H9 (cell line): Measurements from ENCODE around the gene JARID2. TPM values are rescaled to one million over a fixed set of nuclear protein-coding genes. Genes with fewer than 3 reads are reported as not detected.

ENCODE experiments used
- DNase-seq: peaks from one replicate; pipeline ENCODE4 v3.0.0-alpha.2; 2017
- H2AFZ ChIP-seq: one replicate; pipeline ENCODE4 v1.6.1; 2013; ENCODE audit warnings: mild to moderate bottlenecking, low read length, control low read depth, moderate library complexity
- H2AK5ac ChIP-seq: 2 replicates; pipeline ENCODE4 v1.6.1; 2013; ENCODE audit warnings: low read length, control low read depth, mixed read lengths; ENCODE audit not compliant: insufficient read length
- H2BK120ac ChIP-seq: one replicate; pipeline ENCODE4 v1.6.1; 2013; ENCODE audit warnings: low read depth, mild to moderate bottlenecking, low read length, control low read depth, inconsistent platforms; ENCODE audit not compliant: poor library complexity, severe bottlenecking
- H2BK12ac ChIP-seq: 2 replicates; pipeline ENCODE4 v1.6.1; 2013; ENCODE audit warnings: low read length, control low read depth, mixed read lengths, low read depth; ENCODE audit not compliant: insufficient read length
- H2BK15ac ChIP-seq: 2 replicates; pipeline ENCODE4 v1.6.1; 2013; ENCODE audit warnings: low read depth, low read length, control low read depth
- H2BK20ac ChIP-seq: one replicate; pipeline ENCODE4 v1.6.1; 2013; ENCODE audit warnings: low read depth, mild to moderate bottlenecking, low read length, control low read depth, inconsistent platforms; ENCODE audit not compliant: poor library complexity, severe bottlenecking
- H2BK5ac ChIP-seq: 2 replicates; pipeline ENCODE4 v1.6.1; 2013; ENCODE audit warnings: low read length, control low read depth, mixed read lengths; ENCODE audit not compliant: insufficient read length
- H3K14ac ChIP-seq: 2 replicates; pipeline ENCODE4 v1.6.1; 2013; ENCODE audit warnings: low read length, control low read depth; ENCODE audit not compliant: insufficient read depth
- H3K18ac ChIP-seq: 2 replicates; pipeline ENCODE4 v1.6.1; 2013; ENCODE audit warnings: low read depth, mild to moderate bottlenecking, mixed read lengths, low read length, control low read depth; ENCODE audit not compliant: insufficient read length
- H3K23ac ChIP-seq: 2 replicates; pipeline ENCODE4 v1.6.1; 2013; ENCODE audit warnings: low read length, control low read depth, mixed read lengths, low read depth; ENCODE audit not compliant: insufficient read length
- H3K23me2 ChIP-seq: 2 replicates; pipeline ENCODE4 v1.6.1; 2013; ENCODE audit warnings: low read depth, mild to moderate bottlenecking, mixed read lengths, low read length, control low read depth; ENCODE audit not compliant: insufficient read length, poor library complexity, severe bottlenecking
- H3K27ac ChIP-seq: 2 replicates; pipeline ENCODE4 v1.5.1; 2013; ENCODE audit warnings: low read length, control low read depth, mixed read lengths, low read depth; ENCODE audit not compliant: insufficient read length
- H3K27me3 ChIP-seq: 2 replicates; pipeline ENCODE4 v1.6.1; 2013; ENCODE audit warnings: low read length, control low read depth, inconsistent platforms; ENCODE audit not compliant: insufficient read depth
- H3K4ac ChIP-seq: 2 replicates; pipeline ENCODE4 v1.6.1; 2013; ENCODE audit warnings: low read depth, mild to moderate bottlenecking, control low read depth, inconsistent platforms, low read length, moderate library complexity
- H3K4me1 ChIP-seq: 2 replicates; pipeline ENCODE4 v1.6.1; 2013; ENCODE audit warnings: low read length, control low read depth, inconsistent platforms; ENCODE audit not compliant: insufficient read depth
- H3K4me2 ChIP-seq: 2 replicates; pipeline ENCODE4 v1.6.1; 2013; ENCODE audit warnings: low read length, control low read depth, mixed read lengths; ENCODE audit not compliant: insufficient read length, insufficient read depth
- H3K56ac ChIP-seq: 2 replicates; pipeline ENCODE4 v1.6.1; 2013; ENCODE audit warnings: low read depth, mild to moderate bottlenecking, mixed read lengths, low read length, control low read depth; ENCODE audit not compliant: insufficient read length
- H3K79me1 ChIP-seq: 2 replicates; pipeline ENCODE4 v1.6.1; 2013; ENCODE audit warnings: low read depth, mild to moderate bottlenecking, moderate library complexity, low read length, control low read depth, inconsistent platforms; ENCODE audit not compliant: insufficient read depth, poor library complexity, severe bottlenecking
- H3K79me2 ChIP-seq: 2 replicates; pipeline ENCODE4 v1.6.1; 2013; ENCODE audit warnings: low read length, control low read depth, inconsistent platforms; ENCODE audit not compliant: insufficient read depth
- H3K9ac ChIP-seq: 2 replicates; pipeline ENCODE4 v1.6.1; 2013; ENCODE audit warnings: low read length, control low read depth, mixed read lengths; ENCODE audit not compliant: insufficient read length; ENCODE audit errors: extremely low read depth
- H3K9me3 ChIP-seq: one replicate; pipeline ENCODE4 v1.6.1; 2013; ENCODE audit warnings: low read depth, low read length, inconsistent platforms; ENCODE audit not compliant: control insufficient read depth
- H3T11ph ChIP-seq: one replicate; pipeline ENCODE4 v1.6.1; 2013; ENCODE audit warnings: mild to moderate bottlenecking, low read length, control low read depth, inconsistent platforms
- H4K20me1 ChIP-seq: one replicate; pipeline ENCODE4 v1.6.1; 2013; ENCODE audit not compliant: control insufficient read depth, insufficient read length, insufficient read depth
- H4K5ac ChIP-seq: 2 replicates; pipeline ENCODE4 v1.6.1; 2013; ENCODE audit warnings: low read depth, mild to moderate bottlenecking, mixed read lengths, low read length, control low read depth; ENCODE audit not compliant: insufficient read length
- H4K8ac ChIP-seq: replicated peaks from 2 replicates; pipeline ENCODE4 v1.6.1; 2013; ENCODE audit warnings: low read length, control low read depth, mixed read lengths, low read depth; ENCODE audit not compliant: insufficient read length
- H4K91ac ChIP-seq: 2 replicates; pipeline ENCODE4 v1.6.1; 2013; ENCODE audit warnings: low read depth, mild to moderate bottlenecking, moderate library complexity, mixed read lengths, low read length, control low read depth; ENCODE audit not compliant: insufficient read length
- H3K27ac Mint-ChIP-seq, 3 experiments: 2 replicates in 2 of 3; 3 replicates in 1 of 3; pipeline ENCODE4 v1.8.0; 2020 to 2021; ENCODE audit warnings: mixed read lengths in 3 of 3, mild to moderate bottlenecking in 1 of 3, moderate library complexity in 1 of 3
- H3K27me3 Mint-ChIP-seq: 2 replicates; pipeline ENCODE4 v1.8.0; 2021; ENCODE audit warnings: low read depth, mild to moderate bottlenecking, moderate library complexity, mixed read lengths
- H3K36me3 Mint-ChIP-seq, 3 experiments: 2 replicates in 2 of 3; 3 replicates in 1 of 3; pipeline ENCODE4 v1.8.0; 2020 to 2021; ENCODE audit warnings: low read depth in 3 of 3, mixed read lengths in 3 of 3; ENCODE audit not compliant: insufficient read depth in 1 of 3
- H3K4me1 Mint-ChIP-seq, 2 experiments: 2 replicates each; pipeline ENCODE4 v1.8.0; 2020; ENCODE audit warnings: mixed read lengths in 2 of 2
- H3K4me3 Mint-ChIP-seq, 2 experiments: 2 replicates in 1 of 2; 3 replicates in 1 of 2; pipeline ENCODE4 v1.8.0; 2020 to 2021; ENCODE audit warnings: mild to moderate bottlenecking in 2 of 2, mixed read lengths in 2 of 2, moderate library complexity in 1 of 2
- H3K9me3 Mint-ChIP-seq, 2 experiments: 2 replicates in 1 of 2; 3 replicates in 1 of 2; pipeline ENCODE4 v1.8.0; 2020; ENCODE audit warnings: mild to moderate bottlenecking in 2 of 2, mixed read lengths in 2 of 2, moderate library complexity in 1 of 2
- CTCF ChIP-seq: fragments of 200-600 bp; sonication (generic); conservative IDR thresholded peaks from 3 replicates; pipeline ENCODE4 v1.8.0; 2021; ENCODE audit warnings: antibody characterized with exemption, mild to moderate bottlenecking
- WGBS: extraction: QIAGEN DNeasy Blood & Tissue Kit; methylation state at CpG from one replicate; pipeline ENCODE4 v1.1.7; 2013; ENCODE audit warnings: missing lambda C conversion rate, low lambda C conversion rate, mixed read lengths; ENCODE audit not compliant: insufficient read length; ENCODE audit errors: extremely low coverage; 5-methylcytosine and 5-hydroxymethylcytosine counted together
- total RNA-seq: library from RNA; stranded (reverse); gene quantifications from 2 replicates; pipeline ENCODE4 v1.2.1, GENCODE V29; 2021

The JARID2 gene
- total RNA-seq, 1 experiment from 2014 or later = 174 TPM

- DNase-seq = no peak
- no peaks in the 10 kb centered on the region for H3K79me1 ChIP-seq
- Mint-ChIP-seq H3K4me3 (peak overlapping the region in 1 of 2 experiments; percentile 58; a peak in 1 of 5 replicates), H3K36me3 (peaks cover 0 to 32% (median 6%) of the 10 kb centered on the region in 3 experiments; a peak in 5 of 7 replicates), H3K27me3 (no peaks in the 10 kb centered on the region), H3K4me1 (peaks cover 68 to 78% of the 10 kb centered on the region in 2 experiments), H3K9me3 (no peaks in the 10 kb centered on the region), H3K27ac (peak overlapping the region in 2 of 3 experiments; percentile 34 to 85; a peak in 2 of 7 replicates)
- no peak overlapping the region for H3K27ac ChIP-seq
- H3K79me2 ChIP-seq = peaks cover 94% of the 10 kb centered on the region
- peaks cover 26% of the 10 kb centered on the region; the same call in 1 of the 2 replicates for H3K4me1 ChIP-seq
- no peak overlapping the region for H3K14ac ChIP-seq
- no peak overlapping the region for H3T11ph ChIP-seq
- H3K27me3 ChIP-seq = no peaks in the 10 kb centered on the region
- no peak overlapping the region for H2BK5ac ChIP-seq
- no peak overlapping the region for H3K56ac ChIP-seq
- H2AK5ac ChIP-seq = no peak overlapping the region
- H2AFZ ChIP-seq = no peak overlapping the region
- no peaks in the 10 kb centered on the region for H3K9me3 ChIP-seq
- no peak overlapping the region for H4K5ac ChIP-seq
- no peak overlapping the region for H2BK20ac ChIP-seq
- H3K4ac ChIP-seq = no peak overlapping the region
- H3K4me2 ChIP-seq = no peak overlapping the region
- no peak overlapping the region for H3K18ac ChIP-seq
- H4K8ac ChIP-seq = no peak overlapping the region
- H3K23me2 ChIP-seq = no peaks in the 10 kb centered on the region
- H2BK12ac ChIP-seq = no peak overlapping the region
- WGBS = no CpG with 5 or more reads among the region's 4 CpGs
- no peak overlapping the region for H3K9ac ChIP-seq
- no peak overlapping the region for H3K23ac ChIP-seq
- no peak for TF ChIP-seq CTCF
- H2BK120ac ChIP-seq = no peak overlapping the region
- no peak overlapping the region for H2BK15ac ChIP-seq
- H4K91ac ChIP-seq = no peak overlapping the region
- no peaks in the 10 kb centered on the region for H4K20me1 ChIP-seq
These were observed 134.5 kb downstream of the JARID2 start for GRCh38 chr6:15380351-15380750.
